ENCODE results near the gene RAPGEF4.

Gene RAPGEF4

DNA sequence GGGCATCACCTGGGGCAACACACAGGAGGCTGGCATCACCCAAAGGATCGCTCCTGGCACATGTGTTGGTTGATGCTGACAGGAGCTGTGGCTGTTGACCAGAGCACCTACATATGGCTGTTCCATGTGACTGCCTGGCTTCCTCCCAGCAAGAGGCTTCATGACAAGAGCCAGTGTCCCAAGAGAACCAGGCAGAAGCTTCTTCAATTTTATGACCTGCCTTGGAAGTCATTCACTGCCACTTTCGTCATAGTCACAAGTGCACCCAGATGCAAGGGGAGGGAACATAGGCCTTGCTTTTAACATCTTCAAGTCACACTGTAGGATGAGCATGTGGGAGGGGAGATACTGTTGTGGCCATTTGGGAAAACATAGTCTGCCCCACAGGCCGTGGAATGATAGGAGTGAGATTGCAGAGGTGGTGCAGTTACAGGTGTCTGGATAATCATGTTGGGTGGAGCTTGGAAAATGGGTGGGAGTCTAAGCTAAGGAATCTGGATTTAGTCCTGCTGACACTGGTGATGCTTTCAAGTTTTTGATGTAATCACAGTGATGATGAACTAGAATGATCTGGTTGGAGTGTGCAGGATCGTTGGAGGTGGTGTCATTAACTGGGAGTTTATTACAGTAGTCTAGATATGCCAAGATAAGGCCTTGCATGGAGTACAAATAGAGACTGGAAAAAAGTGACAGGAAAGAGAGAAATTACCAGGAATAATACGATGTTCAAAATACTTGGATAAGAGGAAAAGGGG is 107.0 kb downstream of the RAPGEF4 start:
- no peak overlapping the region for H3K4me3 Mint-ChIP-seq
- no peaks in the 10 kb centered on the region for H3K36me3 Mint-ChIP-seq (ENCODE audit: low read depth)
- no peaks in the 10 kb centered on the region for H3K9me3 Mint-ChIP-seq
- no peaks in the 10 kb centered on the region for H3K27me3 Mint-ChIP-seq (ENCODE audit: low read depth)
- H3K4me1 Mint-ChIP-seq (ENCODE audit: low read depth): no peaks in the 10 kb centered on the region
- no peak overlapping the region for H3K27ac Mint-ChIP-seq

DNA sequence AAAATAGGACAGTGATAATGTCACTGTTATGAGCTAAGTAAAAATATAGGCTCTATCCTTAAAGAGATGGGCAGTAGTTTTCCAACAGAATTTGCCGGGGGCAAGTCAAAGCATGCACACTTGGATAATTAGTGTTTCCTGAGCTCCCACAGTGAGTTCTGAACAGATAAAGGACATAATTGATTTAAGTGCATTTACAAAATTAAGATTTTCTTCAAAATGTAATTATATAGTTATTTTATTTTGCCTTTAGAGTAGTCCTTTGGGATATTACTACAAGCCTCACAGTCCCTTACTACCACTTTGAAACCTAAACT is 107.6 kb downstream of the RAPGEF4 start:
- Mint-ChIP-seq H3K27ac (no peak overlapping the region), H3K27me3 (ENCODE audit: low read depth) (no peaks in the 10 kb centered on the region), H3K4me3 (no peak overlapping the region), H3K4me1 (ENCODE audit: low read depth) (no peaks in the 10 kb centered on the region), H3K36me3 (ENCODE audit: low read depth) (no peaks in the 10 kb centered on the region), H3K9me3 (no peaks in the 10 kb centered on the region)

DNA sequence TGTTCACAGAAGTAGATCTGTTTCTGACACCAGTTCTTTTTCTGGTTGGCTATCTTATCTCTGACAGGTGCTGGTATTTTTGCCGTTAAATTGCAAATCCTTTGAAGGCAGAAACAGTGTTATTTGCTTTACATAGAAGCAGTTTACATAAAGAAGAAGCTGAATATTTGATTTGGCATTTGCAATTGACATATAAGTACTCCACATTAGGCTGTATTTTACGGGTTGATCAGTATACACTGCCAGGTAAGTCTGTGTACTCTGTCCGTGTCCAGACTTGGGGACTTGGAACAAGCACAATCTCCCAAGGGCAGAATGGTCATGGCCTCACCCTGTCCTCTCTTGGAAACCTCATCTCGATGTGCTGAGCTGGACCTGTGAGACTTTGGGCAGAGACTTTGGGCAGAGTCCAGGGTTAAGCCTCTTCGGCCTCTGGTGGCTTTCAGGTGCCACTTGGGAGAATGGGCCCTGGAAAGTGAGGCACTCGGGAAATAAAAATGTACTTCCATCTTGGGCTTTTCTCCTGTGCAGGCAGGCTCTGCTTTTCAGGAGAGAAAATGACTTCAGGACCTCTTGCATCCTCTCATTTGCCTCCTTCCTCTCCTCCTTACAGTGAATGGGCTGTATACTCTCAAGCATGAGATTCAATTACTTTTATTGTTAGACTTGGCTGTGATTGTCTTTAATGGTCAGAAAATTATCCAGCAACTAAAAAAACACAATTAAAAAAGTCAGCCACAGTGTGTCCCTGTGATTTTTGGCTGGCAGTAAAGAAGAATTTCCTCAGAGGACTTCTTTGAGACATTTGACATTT is 108.5 kb downstream of the RAPGEF4 start:
- H3K4me1 Mint-ChIP-seq (ENCODE audit: low read depth): no peaks in the 10 kb centered on the region
- no peaks in the 10 kb centered on the region for H3K9me3 Mint-ChIP-seq
- H3K27ac Mint-ChIP-seq: no peak overlapping the region
- H3K36me3 Mint-ChIP-seq (ENCODE audit: low read depth): no peaks in the 10 kb centered on the region
- no peak overlapping the region for H3K4me3 Mint-ChIP-seq
- H3K27me3 Mint-ChIP-seq (ENCODE audit: low read depth): peaks cover 6% of the 10 kb centered on the region

DNA sequence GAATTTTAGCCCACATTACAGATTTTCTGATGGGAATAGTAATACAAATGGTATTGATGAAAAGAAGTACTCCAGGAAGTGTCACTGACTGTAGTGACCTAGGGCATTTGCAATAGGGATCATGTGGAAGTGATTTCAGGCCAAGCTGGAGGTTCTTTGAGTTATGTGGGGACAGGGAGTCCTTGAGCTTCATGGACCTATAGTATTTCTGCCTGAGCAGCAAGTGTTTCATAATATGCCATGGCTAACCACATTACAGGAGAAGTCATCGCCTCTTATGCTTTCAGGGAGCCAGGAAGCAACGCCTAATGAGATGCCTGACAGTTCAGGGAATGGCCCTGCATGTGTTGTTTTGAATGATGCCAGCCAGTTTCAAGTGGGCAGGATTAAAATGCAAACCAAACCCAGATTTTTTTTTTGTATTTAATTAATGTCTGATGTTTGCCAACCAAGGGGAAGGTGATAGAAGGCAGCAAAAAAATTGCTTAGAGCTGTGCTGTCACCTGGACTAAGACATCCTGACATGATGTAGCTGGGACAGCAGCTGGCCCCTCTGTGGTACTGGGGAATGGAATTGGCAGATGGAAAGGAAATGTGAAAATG is 109.5 kb downstream of the RAPGEF4 start:
- no peaks in the 10 kb centered on the region for H3K4me1 Mint-ChIP-seq (ENCODE audit: low read depth)
- H3K27me3 Mint-ChIP-seq (ENCODE audit: low read depth): peaks cover 9% of the 10 kb centered on the region
- H3K9me3 Mint-ChIP-seq: no peaks in the 10 kb centered on the region
- no peaks in the 10 kb centered on the region for H3K36me3 Mint-ChIP-seq (ENCODE audit: low read depth)
- no peak overlapping the region for H3K4me3 Mint-ChIP-seq
- H3K27ac Mint-ChIP-seq: no peak overlapping the region

DNA sequence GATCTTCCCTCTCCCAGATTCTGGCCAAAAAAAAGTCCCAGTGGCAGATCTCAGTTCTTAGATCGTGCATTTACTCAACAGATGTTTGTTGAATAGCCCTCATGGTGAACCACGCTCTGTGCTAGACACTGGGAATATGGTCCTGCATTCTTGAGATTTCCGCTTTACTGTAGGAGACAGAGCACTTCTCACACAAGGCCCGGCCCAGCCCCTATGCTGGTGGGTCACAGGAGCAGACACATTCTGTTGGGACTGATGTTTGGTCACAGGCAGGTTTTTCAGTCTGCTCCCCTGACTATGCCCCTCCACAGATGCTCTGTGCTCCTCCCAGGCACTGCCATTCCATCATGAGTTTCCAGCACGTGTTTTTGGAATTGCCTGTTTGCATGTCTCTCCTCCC is 110.9 kb downstream of the RAPGEF4 start:
- no peak overlapping the region for H3K4me3 Mint-ChIP-seq
- no peaks in the 10 kb centered on the region for H3K4me1 Mint-ChIP-seq (ENCODE audit: low read depth)
- peaks cover 9% of the 10 kb centered on the region for H3K27me3 Mint-ChIP-seq (ENCODE audit: low read depth)
- no peaks in the 10 kb centered on the region for H3K36me3 Mint-ChIP-seq (ENCODE audit: low read depth)
- no peak overlapping the region for H3K27ac Mint-ChIP-seq
- H3K9me3 Mint-ChIP-seq: peaks cover 4% of the 10 kb centered on the region

DNA sequence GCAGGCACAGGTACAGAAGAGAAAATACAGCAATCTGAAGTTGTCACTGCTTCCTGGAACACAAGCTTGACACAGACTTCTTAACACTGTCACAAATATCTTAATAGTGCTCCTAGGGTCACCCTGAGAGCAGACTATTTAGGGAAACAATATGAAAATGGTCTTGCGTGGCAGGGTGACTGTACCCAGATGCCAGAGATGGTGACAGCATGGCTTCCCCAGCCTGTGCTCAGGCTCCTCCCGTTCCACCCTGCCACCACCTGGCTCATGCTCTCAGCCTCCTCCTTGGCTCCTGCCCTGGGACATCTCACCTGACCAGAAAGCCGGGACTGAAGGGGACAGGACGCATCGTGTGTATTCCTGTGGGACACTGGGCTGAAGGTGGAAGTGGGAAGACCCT is 111.5 kb downstream of the RAPGEF4 start:
- peaks cover 4% of the 10 kb centered on the region for H3K9me3 Mint-ChIP-seq

DNA sequence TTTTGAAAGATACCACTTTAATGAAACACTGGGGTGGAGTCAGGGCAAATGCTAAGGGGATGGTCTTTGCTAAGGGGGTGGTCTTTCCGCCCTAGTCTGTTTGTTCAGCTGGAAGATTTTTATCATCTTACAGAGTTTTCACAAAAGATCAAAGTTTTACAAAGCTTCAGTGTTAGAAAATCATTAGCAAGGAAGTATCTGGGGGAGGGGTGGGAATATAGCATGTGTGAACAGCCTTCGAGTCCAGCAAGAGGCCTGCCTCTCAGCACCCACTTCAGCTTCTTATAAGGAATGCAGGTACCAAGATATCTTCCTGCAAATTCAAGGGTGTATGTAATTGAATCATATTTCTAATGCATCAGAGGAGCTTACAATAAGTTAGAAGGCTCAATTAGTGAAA is 112.9 kb downstream of the RAPGEF4 start:
- Mint-ChIP-seq H3K4me3 (no peak overlapping the region), H3K36me3 (ENCODE audit: low read depth) (no peaks in the 10 kb centered on the region), H3K27me3 (ENCODE audit: low read depth) (peaks cover 9% of the 10 kb centered on the region), H3K9me3 (peaks cover 4% of the 10 kb centered on the region), H3K27ac (no peak overlapping the region), H3K4me1 (ENCODE audit: low read depth) (no peaks in the 10 kb centered on the region)

More for the DNA sequence above, 111.5 kb downstream of the RAPGEF4 start:
- no peaks in the 10 kb centered on the region for H3K36me3 Mint-ChIP-seq (ENCODE audit: low read depth)
- peaks cover 9% of the 10 kb centered on the region for H3K27me3 Mint-ChIP-seq (ENCODE audit: low read depth)
- no peaks in the 10 kb centered on the region for H3K4me1 Mint-ChIP-seq (ENCODE audit: low read depth)
- H3K27ac Mint-ChIP-seq: no peak overlapping the region
- no peak overlapping the region for H3K4me3 Mint-ChIP-seq

DNA sequence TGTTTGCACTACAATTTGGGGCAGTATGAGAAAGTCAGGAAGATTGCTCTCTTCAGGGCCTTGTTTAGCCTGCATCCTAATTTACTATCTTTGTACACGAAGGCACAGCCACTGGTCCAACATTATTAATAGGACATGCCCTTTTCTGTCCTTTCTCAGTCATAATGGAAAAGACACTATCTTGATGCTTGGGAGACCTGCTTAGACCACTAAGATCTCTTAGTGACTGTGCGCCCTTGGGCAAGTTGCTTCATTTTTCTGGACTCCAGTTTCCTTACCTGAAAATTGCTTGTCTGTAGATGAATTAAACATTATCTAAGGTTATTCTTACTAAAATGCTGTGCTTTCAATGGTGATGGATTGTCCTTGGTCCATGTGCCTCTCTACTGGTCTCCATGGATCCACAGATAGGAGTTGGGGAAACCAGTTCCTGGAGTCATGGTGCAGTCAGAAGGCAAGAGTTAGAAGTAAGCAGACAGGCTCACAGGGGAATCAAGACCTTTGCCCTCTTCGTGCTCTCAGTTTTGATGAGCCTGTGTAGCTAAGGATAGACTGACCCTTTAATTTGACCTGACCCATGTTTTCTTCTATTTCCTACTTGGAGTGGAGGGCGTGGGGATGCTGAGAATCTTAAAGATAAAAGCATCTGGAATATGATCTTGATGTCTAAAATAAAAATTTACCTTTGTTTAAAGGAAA is 114.0 kb downstream of the RAPGEF4 start:
- Mint-ChIP-seq H3K27me3 (ENCODE audit: low read depth) (peaks cover 9% of the 10 kb centered on the region), H3K27ac (no peak overlapping the region), H3K9me3 (peaks cover 4% of the 10 kb centered on the region), H3K36me3 (ENCODE audit: low read depth) (no peaks in the 10 kb centered on the region), H3K4me3 (no peak overlapping the region), H3K4me1 (ENCODE audit: low read depth) (no peaks in the 10 kb centered on the region)

DNA sequence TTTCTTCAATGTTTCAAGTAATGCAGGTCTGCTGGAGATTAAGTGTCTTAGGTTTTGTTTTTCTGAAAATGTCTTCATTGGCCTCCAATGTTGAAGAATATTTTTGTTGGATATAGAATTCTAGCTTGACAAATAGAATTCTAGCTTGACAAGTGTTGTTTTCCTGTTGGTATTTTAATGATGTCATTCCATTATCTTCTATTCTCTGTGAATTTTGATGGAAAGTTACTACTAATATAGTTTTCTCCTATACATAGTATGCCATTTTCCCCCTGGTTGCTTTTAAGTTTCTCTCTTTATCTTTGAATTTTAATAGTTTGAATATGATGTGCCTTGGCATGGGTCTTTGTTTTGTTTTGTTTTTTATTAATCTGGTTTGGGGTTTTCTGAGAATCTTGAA is 119.9 kb downstream of the RAPGEF4 start:
- Mint-ChIP-seq H3K9me3 (peaks cover 4% of the 10 kb centered on the region), H3K4me3 (no peak overlapping the region), H3K4me1 (ENCODE audit: low read depth) (peaks cover 9% of the 10 kb centered on the region), H3K27me3 (ENCODE audit: low read depth) (peaks cover 10% of the 10 kb centered on the region), H3K36me3 (ENCODE audit: low read depth) (no peaks in the 10 kb centered on the region), H3K27ac (no peak overlapping the region)

DNA sequence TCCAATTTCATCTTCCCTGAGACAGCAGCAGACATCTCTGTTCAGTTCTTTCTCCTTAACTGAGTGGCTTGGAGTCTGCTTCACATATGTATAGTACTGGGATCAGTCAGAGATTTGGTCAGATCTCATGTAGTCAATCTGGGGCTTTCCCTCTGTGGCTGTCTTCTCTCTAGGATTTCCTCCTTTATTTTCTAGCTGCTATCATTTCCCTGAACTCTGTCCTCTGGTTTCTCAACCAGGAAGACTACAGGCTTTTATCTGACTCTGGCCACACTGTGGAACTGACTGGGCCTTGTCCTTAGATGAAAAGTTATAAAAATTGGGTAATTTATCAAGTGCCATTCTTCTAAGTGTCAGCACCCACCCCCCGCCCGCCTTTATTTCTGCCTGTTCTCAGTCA is 121.0 kb downstream of the RAPGEF4 start:
- no peak overlapping the region for H3K4me3 Mint-ChIP-seq
- no peak overlapping the region for H3K27ac Mint-ChIP-seq
- H3K9me3 Mint-ChIP-seq: no peaks in the 10 kb centered on the region
- peaks cover 9% of the 10 kb centered on the region for H3K4me1 Mint-ChIP-seq (ENCODE audit: low read depth)
- H3K36me3 Mint-ChIP-seq (ENCODE audit: low read depth): no peaks in the 10 kb centered on the region
- peaks cover 12% of the 10 kb centered on the region for H3K27me3 Mint-ChIP-seq (ENCODE audit: low read depth)

DNA sequence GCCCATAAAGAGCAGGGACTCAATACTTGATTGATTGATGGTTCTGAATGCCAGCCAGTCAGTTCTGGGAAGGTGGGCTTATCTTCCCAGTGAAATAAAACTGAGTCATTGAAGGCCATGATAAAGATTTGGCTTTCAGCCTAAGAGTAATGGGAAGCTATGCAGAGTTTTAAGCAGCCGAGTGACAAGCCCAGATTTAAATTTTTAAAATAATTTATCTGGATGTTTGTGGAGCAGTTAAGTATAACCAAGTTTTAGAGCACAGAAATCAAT is 122.8 kb downstream of the RAPGEF4 start:
- Mint-ChIP-seq H3K27ac (no peak overlapping the region), H3K4me3 (no peak overlapping the region), H3K9me3 (no peaks in the 10 kb centered on the region), H3K36me3 (ENCODE audit: low read depth) (no peaks in the 10 kb centered on the region), H3K27me3 (ENCODE audit: low read depth) (peaks cover 21% of the 10 kb centered on the region), H3K4me1 (ENCODE audit: low read depth) (peaks cover 9% of the 10 kb centered on the region)

DNA sequence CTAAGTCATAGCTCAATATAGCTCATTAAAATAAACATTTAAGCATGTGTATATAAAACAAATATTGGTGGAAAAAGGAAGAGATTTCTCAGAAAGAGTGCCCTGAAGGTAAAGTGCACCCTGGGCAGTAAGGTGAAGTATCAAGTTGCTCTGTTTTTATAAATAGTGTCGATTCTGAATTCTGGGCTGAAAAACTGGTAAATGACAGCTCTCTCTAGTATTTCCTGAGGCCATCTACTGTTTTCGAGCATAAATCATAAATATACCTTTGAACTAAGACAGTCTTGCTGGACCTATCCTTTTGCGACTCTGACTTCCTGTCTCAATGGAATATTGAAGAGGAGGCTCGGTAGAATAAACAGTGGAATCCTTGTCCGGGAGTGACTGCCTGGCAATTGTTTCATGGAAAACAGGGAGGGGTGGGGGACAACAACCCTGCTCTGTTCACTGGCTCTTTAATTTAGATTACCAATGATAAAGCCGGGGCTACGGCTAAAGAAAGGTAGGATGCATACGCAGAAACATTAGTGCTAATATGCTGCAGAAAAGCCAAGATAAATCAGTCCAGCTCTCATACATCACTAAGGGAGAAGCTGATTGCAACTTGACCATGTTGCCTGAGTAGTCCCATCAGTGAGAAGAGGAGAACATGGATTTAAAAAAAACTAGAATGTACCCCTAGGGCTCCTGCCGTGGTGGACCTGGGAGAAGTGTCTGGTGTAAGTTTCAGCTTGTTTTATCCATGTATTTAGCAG is 124.1 kb downstream of the RAPGEF4 start:
- no peaks in the 10 kb centered on the region for H3K9me3 Mint-ChIP-seq
- H3K27me3 Mint-ChIP-seq (ENCODE audit: low read depth): peaks cover 21% of the 10 kb centered on the region
- H3K4me1 Mint-ChIP-seq (ENCODE audit: low read depth): peaks cover 9% of the 10 kb centered on the region
- H3K27ac Mint-ChIP-seq: no peak overlapping the region
- H3K4me3 Mint-ChIP-seq: no peak overlapping the region
- no peaks in the 10 kb centered on the region for H3K36me3 Mint-ChIP-seq (ENCODE audit: low read depth)

DNA sequence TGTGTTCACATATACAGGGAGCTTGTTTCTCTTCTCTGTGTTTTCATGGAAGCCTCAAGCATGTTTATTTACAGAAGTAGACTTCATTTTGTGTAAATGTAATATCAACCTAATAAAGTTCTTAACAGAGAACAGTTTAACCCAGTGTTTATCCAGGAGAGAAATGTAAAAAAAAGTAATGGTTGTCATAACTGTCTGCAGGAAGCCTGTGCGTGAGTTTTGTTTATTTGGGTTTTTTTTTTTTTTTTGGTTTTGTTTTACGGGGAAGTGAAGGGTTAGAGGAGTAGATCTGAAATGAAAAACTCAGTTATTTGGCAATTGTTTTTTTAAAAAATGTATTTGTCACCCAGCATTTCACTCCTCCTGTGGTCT is 124.7 kb downstream of the RAPGEF4 start:
- Mint-ChIP-seq H3K9me3 (no peaks in the 10 kb centered on the region), H3K27ac (no peak overlapping the region), H3K27me3 (ENCODE audit: low read depth) (peaks cover 21% of the 10 kb centered on the region), H3K4me3 (no peak overlapping the region), H3K4me1 (ENCODE audit: low read depth) (peaks cover 9% of the 10 kb centered on the region), H3K36me3 (ENCODE audit: low read depth) (no peaks in the 10 kb centered on the region)

DNA sequence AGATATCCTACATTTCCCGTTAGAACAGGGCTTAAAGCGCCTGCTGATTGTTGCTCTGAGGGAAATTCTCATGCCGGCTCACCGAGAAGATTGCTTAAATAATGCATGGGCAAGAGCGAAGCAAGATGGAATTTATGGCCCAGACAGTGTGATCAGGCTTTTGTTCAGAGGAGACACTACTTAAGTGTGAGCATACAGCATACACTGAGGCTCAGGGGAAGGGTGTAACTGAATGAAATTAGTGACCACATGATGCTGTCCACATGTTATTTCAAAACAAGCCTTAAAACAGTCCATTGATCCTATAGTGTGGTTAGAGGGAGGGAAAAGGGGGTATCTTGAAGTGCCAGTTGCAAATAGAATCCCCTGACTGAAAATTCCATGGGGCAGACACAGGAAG is 125.5 kb downstream of the RAPGEF4 start:
- Mint-ChIP-seq H3K27me3 (ENCODE audit: low read depth) (peaks cover 18% of the 10 kb centered on the region), H3K36me3 (ENCODE audit: low read depth) (no peaks in the 10 kb centered on the region), H3K27ac (no peak overlapping the region), H3K4me1 (ENCODE audit: low read depth) (peaks cover 9% of the 10 kb centered on the region), H3K4me3 (no peak overlapping the region), H3K9me3 (no peaks in the 10 kb centered on the region)

Data from T-helper 1 cell treated with Interleukin-12 subunit alpha and Interleukin-12 subunit beta and Interleukin-4 antibody, amounts not matched to agents 30 μg/mL and 1 μg/mL, for 36 hours (primary cell).